Measurements from ENCODE around the gene DIP2C.
"Not testable (repeated sequence)": the region's sequence is repeated elsewhere in the genome, so short reads cannot be mapped to it uniquely, and the experiment has no call there.

DIP2C gene

GRCh38 chr10:639001-639750 is 50.3 kb downstream of the DIP2C start:
- no peak overlapping the region for H3K4me3 Mint-ChIP-seq

GRCh38 chr10:637771-638195 is 51.7 kb downstream of the DIP2C start:
- H3K4me1 Mint-ChIP-seq (ENCODE audit: low read depth) = no peaks in the 10 kb centered on the region
- H3K27ac Mint-ChIP-seq = no peak overlapping the region
- H3K27me3 Mint-ChIP-seq = peaks cover 37% of the 10 kb centered on the region
- no peaks in the 10 kb centered on the region for H3K9me3 Mint-ChIP-seq
- DNase-seq = no peak
- H3K36me3 Mint-ChIP-seq (ENCODE audit: low read depth) = no peaks in the 10 kb centered on the region
- H3K4me3 Mint-ChIP-seq = no peak overlapping the region

More at GRCh38 chr10:639001-639750, 50.3 kb downstream of the DIP2C start:
- Mint-ChIP-seq H3K4me1 (ENCODE audit: low read depth) (no peaks in the 10 kb centered on the region), H3K27me3 (peaks cover 33% of the 10 kb centered on the region), H3K9me3 (no peaks in the 10 kb centered on the region), H3K36me3 (ENCODE audit: low read depth) (no peaks in the 10 kb centered on the region), H3K27ac (no peak overlapping the region)
- DNase-seq = no peak

- no peak for DNase-seq
- H3K9me3 Mint-ChIP-seq = no peaks in the 10 kb centered on the region
- H3K4me3 Mint-ChIP-seq = no peak overlapping the region
- no peaks in the 10 kb centered on the region for H3K4me1 Mint-ChIP-seq (ENCODE audit: low read depth)
- no peak overlapping the region for H3K27ac Mint-ChIP-seq
- H3K36me3 Mint-ChIP-seq (ENCODE audit: low read depth) = no peaks in the 10 kb centered on the region
- peaks cover 37% of the 10 kb centered on the region for H3K27me3 Mint-ChIP-seq
Observed at GRCh38 chr10:637221-637620, 52.2 kb downstream of the DIP2C start.

- Mint-ChIP-seq H3K27ac (no peak overlapping the region), H3K36me3 (ENCODE audit: low read depth) (no peaks in the 10 kb centered on the region), H3K9me3 (no peaks in the 10 kb centered on the region), H3K27me3 (peaks cover 37% of the 10 kb centered on the region), H3K4me3 (no peak overlapping the region), H3K4me1 (ENCODE audit: low read depth) (no peaks in the 10 kb centered on the region)
- DNase-seq = no peak
Observed at GRCh38 chr10:636769-637168, 52.7 kb downstream of the DIP2C start.

GRCh38 chr10:636016-636730 is 53.3 kb downstream of the DIP2C start:
- no peak overlapping the region for H3K4me3 Mint-ChIP-seq
- no peak overlapping the region for H3K27ac Mint-ChIP-seq
- H3K9me3 Mint-ChIP-seq = no peaks in the 10 kb centered on the region
- H3K36me3 Mint-ChIP-seq (ENCODE audit: low read depth) = no peaks in the 10 kb centered on the region
- peaks cover 37% of the 10 kb centered on the region for H3K27me3 Mint-ChIP-seq
- DNase-seq = no peak
- no peaks in the 10 kb centered on the region for H3K4me1 Mint-ChIP-seq (ENCODE audit: low read depth)

GRCh38 chr10:635088-635861 is 54.2 kb downstream of the DIP2C start:
- Mint-ChIP-seq H3K9me3 (no peaks in the 10 kb centered on the region), H3K36me3 (ENCODE audit: low read depth) (no peaks in the 10 kb centered on the region), H3K4me3 (no peak overlapping the region), H3K27me3 (peaks cover 33% of the 10 kb centered on the region), H3K27ac (no peak overlapping the region), H3K4me1 (ENCODE audit: low read depth) (no peaks in the 10 kb centered on the region)
- no peak for DNase-seq

- peaks cover 38% of the 10 kb centered on the region for H3K27me3 Mint-ChIP-seq
- H3K4me1 Mint-ChIP-seq (ENCODE audit: low read depth) = peaks cover 4% of the 10 kb centered on the region
- no peak for DNase-seq
- no peaks in the 10 kb centered on the region for H3K9me3 Mint-ChIP-seq
- no peak overlapping the region for H3K4me3 Mint-ChIP-seq
- no peak overlapping the region for H3K27ac Mint-ChIP-seq
- H3K36me3 Mint-ChIP-seq (ENCODE audit: low read depth) = no peaks in the 10 kb centered on the region
Observed at GRCh38 chr10:634256-634655, 55.2 kb downstream of the DIP2C start.

- Mint-ChIP-seq H3K4me1 (ENCODE audit: low read depth) (peaks cover 6% of the 10 kb centered on the region), H3K9me3 (no peaks in the 10 kb centered on the region), H3K27me3 (peaks cover 41% of the 10 kb centered on the region), H3K4me3 (no peak overlapping the region), H3K36me3 (ENCODE audit: low read depth) (no peaks in the 10 kb centered on the region), H3K27ac (no peak overlapping the region)
- DNase-seq = no peak
Observed at GRCh38 chr10:633279-634245, 55.9 kb downstream of the DIP2C start.

GRCh38 chr10:632807-633177 is 56.7 kb downstream of the DIP2C start:
- H3K4me3 Mint-ChIP-seq; H3K9me3 Mint-ChIP-seq; H3K27ac Mint-ChIP-seq; H3K4me1 Mint-ChIP-seq (ENCODE audit: low read depth); H3K36me3 Mint-ChIP-seq (ENCODE audit: low read depth); DNase-seq: not testable (repeated sequence)
- H3K27me3 Mint-ChIP-seq = peaks cover 39% of the 10 kb centered on the region

- not testable (repeated sequence) for H3K9me3 Mint-ChIP-seq; H3K4me1 Mint-ChIP-seq (ENCODE audit: low read depth); H3K36me3 Mint-ChIP-seq (ENCODE audit: low read depth); DNase-seq; H3K27ac Mint-ChIP-seq; H3K4me3 Mint-ChIP-seq
- H3K27me3 Mint-ChIP-seq = peaks cover 34% of the 10 kb centered on the region
Observed at GRCh38 chr10:632155-632806, 57.2 kb downstream of the DIP2C start.

GRCh38 chr10:631266-631665 is 58.2 kb downstream of the DIP2C start:
- no peak overlapping the region for H3K27ac Mint-ChIP-seq
- H3K36me3 Mint-ChIP-seq (ENCODE audit: low read depth) = no peaks in the 10 kb centered on the region
- H3K4me3 Mint-ChIP-seq = no peak overlapping the region

GRCh38 chr10:630581-631073 is 58.8 kb downstream of the DIP2C start:
- H3K4me1 Mint-ChIP-seq (ENCODE audit: low read depth) = peaks cover 6% of the 10 kb centered on the region
- H3K9me3 Mint-ChIP-seq = no peaks in the 10 kb centered on the region
- H3K27me3 Mint-ChIP-seq = peaks cover 20% of the 10 kb centered on the region
- H3K4me3 Mint-ChIP-seq = no peak overlapping the region
- no peak overlapping the region for H3K27ac Mint-ChIP-seq
- no peak for DNase-seq
- H3K36me3 Mint-ChIP-seq (ENCODE audit: low read depth) = no peaks in the 10 kb centered on the region

More at GRCh38 chr10:631266-631665, 58.2 kb downstream of the DIP2C start:
- no peak for DNase-seq
- Mint-ChIP-seq H3K27me3 (peaks cover 25% of the 10 kb centered on the region), H3K9me3 (no peaks in the 10 kb centered on the region), H3K4me1 (ENCODE audit: low read depth) (peaks cover 6% of the 10 kb centered on the region)

GRCh38 chr10:629186-629998 is 60.1 kb downstream of the DIP2C start:
- H3K27me3 Mint-ChIP-seq = peaks cover 13% of the 10 kb centered on the region
- no peaks in the 10 kb centered on the region for H3K36me3 Mint-ChIP-seq (ENCODE audit: low read depth)
- DNase-seq = no peak
- no peak overlapping the region for H3K27ac Mint-ChIP-seq
- H3K4me3 Mint-ChIP-seq = no peak overlapping the region
- H3K4me1 Mint-ChIP-seq (ENCODE audit: low read depth) = peaks cover 6% of the 10 kb centered on the region
- H3K9me3 Mint-ChIP-seq = no peaks in the 10 kb centered on the region

All from activated T-cell treated with anti-CD3 and anti-CD28 coated beads, Interleukin-2, amount 50 U/mL, for 24 hours (primary cell).